ENCODE measurements around the gene RIN1.

The RIN1 gene

GRCh38 chr11:66294626-66295620 is 41.3 kb downstream of the RIN1 start:
- TF ChIP-seq CTCF (conservative IDR thresholded peaks at IDR 0.05; ENCODE audit: low read depth, low read length): no peak
- no peak for DNase-seq (ENCODE audit: low read depth)

GRCh38 chr11:66293777-66294625 is 42.2 kb downstream of the RIN1 start:
- DNase-seq (ENCODE audit: low read depth): no peak
- no peak for TF ChIP-seq CTCF (conservative IDR thresholded peaks at IDR 0.05; ENCODE audit: low read depth, low read length)
- no peak overlapping the region for H3K4me3 ChIP-seq (ENCODE audit: low read depth, low read length)

More at GRCh38 chr11:66294626-66295620, 41.3 kb downstream of the RIN1 start:
- no peak overlapping the region for H3K4me3 ChIP-seq (ENCODE audit: low read depth, low read length)

- no peak overlapping the region for H3K4me3 ChIP-seq (ENCODE audit: low read depth, low read length)
- no peak for DNase-seq (ENCODE audit: low read depth)
- TF ChIP-seq CTCF (conservative IDR thresholded peaks at IDR 0.05; ENCODE audit: low read depth, low read length): no peak
Observed at GRCh38 chr11:66293352-66293751, 42.9 kb downstream of the RIN1 start.

GRCh38 chr11:66292543-66293332 is 43.5 kb downstream of the RIN1 start:
- TF ChIP-seq CTCF (conservative IDR thresholded peaks at IDR 0.05; ENCODE audit: low read depth, low read length): no peak
- DNase-seq (ENCODE audit: low read depth): no peak
- H3K4me3 ChIP-seq (ENCODE audit: low read depth, low read length): peak overlapping the region; percentile 34

GRCh38 chr11:66291706-66292542 is 44.3 kb downstream of the RIN1 start, which contains the start of gene TMEM151A:
Gene TMEM151A, plus strand, starts transcription at chr11:66291894. Its CDS starts 120 bp downstream, at chr11:66292014.
- TF ChIP-seq CTCF (conservative IDR thresholded peaks at IDR 0.05; ENCODE audit: low read depth, low read length): no peak
- H3K4me3 ChIP-seq (ENCODE audit: low read depth, low read length): peak within 1 kb of the TSS; percentile 34
- DNase-seq (ENCODE audit: low read depth): no peak

All from choroid plexus epithelial cell (primary cell).